ENCODE measurements around the gene ARHGEF17.

Gene ARHGEF17

GRCh38 chr11:73356979-73357860, 49.1 kb downstream of the ARHGEF17 start:
- DNase-seq (ENCODE audit: low spot score) = no peak
- in situ Hi-C loops (cut with MboI; ENCODE audit: low pct_unique_long_range_greater_than_20kb, low sequenced_read_pairs, unreplicated experiment) = loop anchor here (25.0 kb wide), 1 partner anchor 305 kb away; no protein-coding TSS in a partner anchor
- no peak for TF ChIP-seq CTCF (IDR thresholded peaks at IDR 0.05; ENCODE audit: extremely low read depth, insufficient read depth, missing control alignments)

- DNase-seq (ENCODE audit: low spot score) = no peak
- in situ Hi-C loops (cut with MboI; ENCODE audit: low pct_unique_long_range_greater_than_20kb, low sequenced_read_pairs, unreplicated experiment) = loop anchor here (25.0 kb wide), 1 partner anchor 304 kb away; no protein-coding TSS in a partner anchor
- no peak for TF ChIP-seq CTCF (IDR thresholded peaks at IDR 0.05; ENCODE audit: extremely low read depth, insufficient read depth, missing control alignments)
These were observed 50.0 kb downstream of the ARHGEF17 start for GRCh38 chr11:73358071-73358470.

- in situ Hi-C loops (cut with MboI; ENCODE audit: low pct_unique_long_range_greater_than_20kb, low sequenced_read_pairs, unreplicated experiment) = loop anchor here (25.0 kb wide), 1 partner anchor 303 kb away; no protein-coding TSS in a partner anchor
- no peak for DNase-seq (ENCODE audit: low spot score)
- no peak for TF ChIP-seq CTCF (IDR thresholded peaks at IDR 0.05; ENCODE audit: extremely low read depth, insufficient read depth, missing control alignments)
These were observed 51.3 kb downstream of the ARHGEF17 start for GRCh38 chr11:73359341-73359740.

GRCh38 chr11:73359930-73360742, 52.1 kb downstream of the ARHGEF17 start:
- in situ Hi-C loops (cut with MboI; ENCODE audit: low pct_unique_long_range_greater_than_20kb, low sequenced_read_pairs, unreplicated experiment) = loop anchor here (25.0 kb wide), 1 partner anchor 302 kb away; no protein-coding TSS in a partner anchor
- DNase-seq (ENCODE audit: low spot score) = peak; percentile 68
- peak; percentile 51 for TF ChIP-seq CTCF (IDR thresholded peaks at IDR 0.05; ENCODE audit: extremely low read depth, insufficient read depth, missing control alignments)

GRCh38 chr11:73360743-73361369, 52.8 kb downstream of the ARHGEF17 start:
- TF ChIP-seq CTCF (IDR thresholded peaks at IDR 0.05; ENCODE audit: extremely low read depth, insufficient read depth, missing control alignments) = no peak
- no peak for DNase-seq (ENCODE audit: low spot score)
- in situ Hi-C loops (cut with MboI; ENCODE audit: low pct_unique_long_range_greater_than_20kb, low sequenced_read_pairs, unreplicated experiment) = loop anchor here (25.0 kb wide), 1 partner anchor 301 kb away; no protein-coding TSS in a partner anchor

Measured in GM13977 (cell line).